Cardiac fibroblast (primary cell): ENCODE results near the gene RPRD1B.

Source experiments
- DNase-seq, 2 donors: peaks; one replicate each; pipeline versions ENCODE4 v3.0.0 to v3.0.0-alpha.2; 2010; ENCODE audit warnings: low read depth in 2 of 2
- H3K4me3 ChIP-seq, 2 donors: replicated peaks in 1 of 2; 1 replicate in 1 of 2; 2 replicates in 1 of 2; pipeline ENCODE4 v1.5.1; 2011; ENCODE audit warnings: low read depth in 2 of 2, low read length in 2 of 2, mild to moderate bottlenecking in 2 of 2, moderate library complexity in 1 of 2
- CTCF ChIP-seq: IDR thresholded peaks from one replicate; pipeline ENCODE4 v1.5.1; 2011; ENCODE audit warnings: low read depth, mild to moderate bottlenecking, low read length, inconsistent platforms

RPRD1B gene

DNA sequence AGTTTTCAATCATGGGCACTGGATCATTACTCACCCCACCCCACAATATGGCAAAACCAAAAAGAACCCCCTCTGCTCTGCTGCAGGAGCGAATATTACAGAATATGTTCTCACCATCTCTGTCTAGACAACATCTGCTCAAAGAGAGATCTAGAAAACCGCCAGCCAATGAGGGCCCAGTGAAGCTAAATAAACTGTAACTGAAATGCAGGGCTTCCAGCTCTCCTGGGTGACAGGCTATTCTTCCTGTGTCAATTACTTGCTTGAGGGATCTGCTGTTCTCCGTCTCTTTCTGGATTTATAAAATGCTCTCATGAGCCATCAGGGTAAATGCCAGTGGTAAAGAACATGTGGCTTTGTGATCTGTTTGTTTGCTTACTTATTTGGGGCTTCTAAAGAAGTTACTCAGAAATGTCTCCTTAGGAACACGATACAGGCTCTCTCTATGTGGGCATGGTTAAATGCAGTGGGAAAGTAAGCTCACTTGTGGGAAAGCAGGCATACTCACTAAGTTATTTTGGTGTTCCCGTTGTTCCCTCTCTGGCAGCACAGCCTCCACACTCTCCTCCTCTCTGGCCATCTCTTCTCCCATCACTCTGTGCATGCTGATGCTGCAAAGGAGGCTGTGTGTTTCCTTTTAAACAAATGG lies 45.1 kb upstream of the RPRD1B start:
- no peak for DNase-seq
- no peak overlapping the region for H3K4me3 ChIP-seq
- TF ChIP-seq CTCF: no peak

GRCh38 chr20:37989601-37990295 lies 43.8 kb upstream of the RPRD1B start:
- no peak overlapping the region for H3K4me3 ChIP-seq
- TF ChIP-seq CTCF: no peak
- peak in 1 of 2 donors; percentile 48 for DNase-seq

DNA sequence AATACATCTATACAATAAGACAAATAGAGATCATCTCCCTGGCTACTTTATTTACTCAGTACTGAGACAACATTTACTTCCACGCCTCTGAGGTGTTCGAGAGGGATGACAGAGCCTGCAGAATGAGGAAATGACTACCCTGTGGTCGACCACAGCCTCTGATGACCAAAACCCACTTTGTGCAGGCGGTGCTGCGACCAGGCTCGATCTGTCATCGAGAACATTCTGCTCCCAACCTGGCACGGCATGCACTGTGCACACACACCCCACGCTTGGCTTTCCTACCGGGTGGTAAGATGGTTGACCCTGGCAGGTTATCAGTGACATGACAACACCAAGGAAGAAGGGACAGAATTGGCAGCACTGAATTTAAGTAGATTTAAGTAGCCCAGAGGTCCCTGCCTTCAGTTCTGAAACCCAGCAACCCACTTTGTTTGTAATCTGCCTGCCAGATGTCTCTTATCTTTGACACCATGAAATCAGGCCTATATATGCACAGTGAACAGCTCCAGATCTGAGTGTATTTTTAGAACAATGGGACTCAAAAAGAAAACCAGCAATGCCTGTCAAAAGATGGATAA lies 42.9 kb upstream of the RPRD1B start:
- peak; percentile 65 to 88 for DNase-seq
- no peak for TF ChIP-seq CTCF
- H3K4me3 ChIP-seq: no peak overlapping the region

GRCh38 chr20:37991157-37991866 lies 42.2 kb upstream of the RPRD1B start:
- TF ChIP-seq CTCF: no peak

DNA sequence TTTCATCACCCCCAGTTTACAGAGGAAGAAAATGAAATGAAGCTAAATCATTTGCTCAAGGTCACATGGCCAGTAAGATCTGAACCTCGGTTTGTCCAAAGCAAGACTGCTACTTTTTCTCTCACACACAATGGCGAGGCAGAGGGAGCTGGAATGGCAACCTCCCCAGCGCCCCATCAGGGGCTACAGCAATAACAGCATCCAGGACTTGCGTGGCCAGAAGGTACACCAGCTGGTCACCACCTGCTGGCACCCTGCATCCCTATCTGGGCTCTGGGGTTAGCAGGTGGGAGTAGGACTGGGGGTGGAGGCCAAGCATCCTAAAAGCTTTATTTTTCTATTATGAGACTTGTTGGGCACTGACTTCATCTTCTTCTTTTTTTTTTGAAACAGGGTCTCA lies 41.6 kb upstream of the RPRD1B start:
- DNase-seq: no peak
- TF ChIP-seq CTCF: no peak
- no peak overlapping the region for H3K4me3 ChIP-seq

More at GRCh38 chr20:37991157-37991866, 42.2 kb upstream of the RPRD1B start:
- H3K4me3 ChIP-seq: no peak overlapping the region
- DNase-seq: no peak

- peak; percentile 80 to 82 for DNase-seq
- H3K4me3 ChIP-seq: no peak overlapping the region
- peak; percentile 51 for TF ChIP-seq CTCF
Measured at GRCh38 chr20:37992802-37993409, 40.6 kb upstream of the RPRD1B start.
